ENCODE data around the gene ITGA1.

- TF ChIP-seq CTCF (IDR thresholded peaks at IDR 0.05) (no peak), POLR2AphosphoS5 (IDR thresholded peaks at IDR 0.05; ENCODE audit: low read depth, low read length) (no peak), REST (IDR thresholded peaks at IDR 0.05; ENCODE audit: insufficient read depth in 1 of 2, low read depth in 2 of 2, low read length in 1 of 2) (no peak), TCF7L2 (IDR thresholded peaks at IDR 0.05; ENCODE audit: low read depth, low read length) (no peak), SIN3A (IDR thresholded peaks at IDR 0.05; ENCODE audit: borderline replicate concordance, insufficient read depth, low read depth, low read length) (no peak)
These were observed 96.7 kb downstream of the ITGA1 start for GRCh38 chr5:52884453-52884852.

Data from Panc1 (cell line).